D721Med (cell line): ENCODE data around the gene SH3RF2.
"Not testable (repeated sequence)": the region's sequence is repeated elsewhere in the genome, so short reads cannot be mapped to it uniquely, and the experiment has no call there.

Source experiments
- DNase-seq: peaks from one replicate; pipeline ENCODE4 v3.0.0; 2011; ENCODE audit warnings: low spot score; ENCODE audit not compliant: insufficient read length
- FAIRE-seq: peaks from 2 replicates; lab custom pipeline; 2011; peaks lifted over from hg19 to GRCh38; lab: Jason Lieb, UNC
- CTCF ChIP-seq: IDR thresholded peaks from 2 replicates; pipeline ENCODE4 v1.5.1; 2012; ENCODE audit warnings: mild to moderate bottlenecking, control low read depth; ENCODE audit not compliant: insufficient read depth; ENCODE audit errors: missing control alignments

SH3RF2 gene

GRCh38 chr5:145948047-145948446 lies 11.7 kb downstream of the SH3RF2 start:
- TF ChIP-seq CTCF = no peak
- FAIRE-seq (no peak), DNase-seq (no peak)

- DNase-seq (no peak), FAIRE-seq (no peak)
- TF ChIP-seq CTCF = no peak
These were observed 12.5 kb downstream of the SH3RF2 start for GRCh38 chr5:145948921-145949320.

- TF ChIP-seq CTCF = no peak
- no peak for DNase-seq
- FAIRE-seq = no peak
These were observed 13.1 kb downstream of the SH3RF2 start for GRCh38 chr5:145949474-145949873.

GRCh38 chr5:145951071-145951470 lies 14.7 kb downstream of the SH3RF2 start:
- FAIRE-seq = peak; percentile 53
- TF ChIP-seq CTCF = no peak
- DNase-seq = no peak

- FAIRE-seq (no peak), DNase-seq (no peak)
- no peak for TF ChIP-seq CTCF
These were observed 16.8 kb downstream of the SH3RF2 start for GRCh38 chr5:145953202-145953601.

- DNase-seq, FAIRE-seq: not testable (repeated sequence)
These were observed 17.8 kb downstream of the SH3RF2 start for GRCh38 chr5:145954140-145954539.

GRCh38 chr5:145957388-145957787 lies 21.0 kb downstream of the SH3RF2 start:
- FAIRE-seq (no peak), DNase-seq (no peak)
- TF ChIP-seq CTCF = no peak

GRCh38 chr5:145958436-145958835 lies 22.1 kb downstream of the SH3RF2 start:
- no peak for TF ChIP-seq CTCF
- no peak for DNase-seq
- FAIRE-seq = no peak
